AG04450 (cell line): ENCODE data around the gene TSHZ2. TPM values are rescaled to one million over a fixed set of nuclear protein-coding genes. Genes with fewer than 3 reads are reported as not detected.

Experiments
- CTCF ChIA-PET: fragments of 300-600, 350-600 bp; formaldehyde crosslinking; extraction: SDS; loops from one replicate; lab custom pipeline; 2022; ENCODE audit warnings: antibody characterized with exemption, inconsistent platforms; lab: Charles Lee
- POLR2A ChIA-PET: fragments of 350-600 bp; formaldehyde crosslinking; extraction: SDS; loops from one replicate; lab custom pipeline; 2021; ENCODE audit warnings: antibody characterized with exemption, inconsistent platforms; lab: Yijun Ruan, JAX
- DNase-seq: peaks from one replicate; pipeline ENCODE4 v3.0.0-alpha.2; 2011; ENCODE audit warnings: low read depth, low spot score
- H3K27ac ChIP-seq: one replicate; pipeline ENCODE4 v1.5.1; 2012; ENCODE audit warnings: low read depth, low read length, control low read depth
- H3K27me3 ChIP-seq: one replicate; pipeline ENCODE4 v1.6.0; 2012; ENCODE audit warnings: low read length; ENCODE audit not compliant: control insufficient read depth, insufficient read depth
- H3K4me3 ChIP-seq: 2 replicates; pipeline ENCODE4 v1.5.1; 2011; ENCODE audit warnings: mild to moderate bottlenecking, low read depth, low read length, control low read depth
- H3K9me3 ChIP-seq: 2 replicates; pipeline ENCODE4 v1.5.1; 2012; ENCODE audit warnings: low read length; ENCODE audit not compliant: control insufficient read depth, insufficient read depth
- CTCF ChIP-seq: IDR thresholded peaks from 2 replicates; pipeline ENCODE4 v1.5.1; 2011; ENCODE audit warnings: low read depth, low read length, control low read depth, inconsistent platforms
- polyA plus RNA-seq: library from polyadenylated mRNA; depleted of rRNA; stranded (reverse); fragments of >200 nt; gene quantifications from 2 replicates; pipeline ENCODE4 v1.2.3, GENCODE V29; 2011

TSHZ2 gene
- polyA plus RNA-seq, 1 experiment = not detected

- POLR2A ChIA-PET = no interaction called here
- DNase-seq = no peak
- Histone ChIP-seq H3K27me3 (no peaks in the 10 kb centered on the region), H3K9me3 (no peaks in the 10 kb centered on the region), H3K27ac (no peak overlapping the region), H3K4me3 (no peak overlapping the region)
- CTCF ChIA-PET = no interaction called here
- TF ChIP-seq CTCF = no peak
Measured at GRCh38 chr20:53489528-53489927, 517.4 kb downstream of the TSHZ2 start.

DNA sequence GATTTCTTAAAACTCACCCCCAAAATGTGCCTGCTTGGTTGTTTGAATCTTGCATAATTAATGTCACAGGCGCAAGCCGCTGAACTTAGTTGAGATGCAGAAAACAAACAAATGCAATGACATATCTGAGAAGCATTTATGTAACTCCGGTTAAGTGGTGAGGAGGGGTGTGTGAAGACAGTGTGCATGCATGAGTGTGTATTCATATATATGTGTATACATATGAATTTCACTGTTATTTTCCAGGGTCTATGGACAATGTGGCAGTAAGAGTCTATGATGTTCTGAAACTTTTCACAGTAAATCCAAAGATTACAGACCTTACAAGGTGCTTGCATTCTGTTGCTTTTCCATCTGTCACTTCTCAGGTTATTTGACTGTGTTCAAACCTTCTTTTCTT lies 518.5 kb downstream of the TSHZ2 start:
- DNase-seq = no peak
- no peak for TF ChIP-seq CTCF
- POLR2A ChIA-PET = no interaction called here
- Histone ChIP-seq H3K4me3 (no peak overlapping the region), H3K27ac (no peak overlapping the region), H3K9me3 (no peaks in the 10 kb centered on the region), H3K27me3 (no peaks in the 10 kb centered on the region)
- CTCF ChIA-PET = no interaction called here

DNA sequence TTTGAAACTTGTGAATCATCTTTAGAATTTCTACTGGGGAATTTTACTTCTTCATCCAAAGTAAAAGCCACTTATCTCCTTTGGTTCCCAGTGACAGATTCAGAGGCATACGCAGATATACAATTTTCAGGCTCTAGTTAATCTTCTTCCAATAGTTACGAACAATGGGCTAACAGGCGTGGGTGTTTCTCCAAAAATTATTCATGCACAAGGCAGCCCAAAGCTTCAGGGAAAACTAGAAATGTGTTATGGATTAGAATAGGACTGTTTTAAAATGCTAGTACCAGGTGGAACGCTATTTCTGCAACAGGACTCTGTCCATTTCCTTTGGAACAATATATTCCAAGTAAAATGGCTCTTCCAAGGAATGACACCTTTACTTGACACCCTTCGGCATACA lies 519.3 kb downstream of the TSHZ2 start:
- H3K27ac ChIP-seq = no peak overlapping the region
- ChIA-PET POLR2A (no interaction called here), CTCF (no interaction called here)
- TF ChIP-seq CTCF = no peak
- no peak overlapping the region for H3K4me3 ChIP-seq
- no peaks in the 10 kb centered on the region for H3K27me3 ChIP-seq
- no peaks in the 10 kb centered on the region for H3K9me3 ChIP-seq
- DNase-seq = no peak

DNA sequence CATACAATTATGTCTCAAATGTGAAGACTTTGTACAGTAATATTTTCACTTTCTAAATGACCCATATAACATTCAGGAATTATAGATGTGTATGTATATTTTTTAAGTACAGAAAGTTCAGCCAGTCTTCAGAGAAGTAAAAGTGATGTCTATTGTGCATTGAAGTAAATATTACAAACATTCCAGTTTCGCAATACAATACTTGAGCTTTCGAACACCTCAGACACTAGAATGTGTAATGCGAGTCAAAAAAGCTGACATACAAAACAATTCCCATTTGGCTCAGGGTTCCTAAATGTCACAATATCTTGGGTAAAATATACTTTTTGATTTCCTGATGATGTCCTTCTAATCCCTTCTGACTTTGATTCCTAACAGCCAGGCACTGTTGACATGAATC lies 520.1 kb downstream of the TSHZ2 start:
- DNase-seq = no peak
- Histone ChIP-seq H3K27me3 (no peaks in the 10 kb centered on the region), H3K9me3 (no peaks in the 10 kb centered on the region), H3K4me3 (no peak overlapping the region), H3K27ac (no peak overlapping the region)
- ChIA-PET CTCF (interaction anchor here (1.4 kb wide), 1 partner anchor 1180 kb away, joined by 3 read pairs; no protein-coding TSS in a partner anchor), POLR2A (no interaction called here)
- no peak for TF ChIP-seq CTCF

- no peaks in the 10 kb centered on the region for H3K27me3 ChIP-seq
- H3K9me3 ChIP-seq = no peaks in the 10 kb centered on the region
- ChIA-PET POLR2A (no interaction called here), CTCF (interaction anchor here (0.8 to 1.4 kb wide), 2 partner anchors 569 to 1181 kb away, joined by 3 read pairs; no protein-coding TSS in a partner anchor)
- no peak overlapping the region for H3K27ac ChIP-seq
- TF ChIP-seq CTCF = no peak
- no peak for DNase-seq
- H3K4me3 ChIP-seq = no peak overlapping the region
Measured at GRCh38 chr20:53493311-53493857, 521.2 kb downstream of the TSHZ2 start.
